Measurements from ENCODE around the gene VPS33B.

VPS33B gene

GRCh38 chr15:90974216-90974615 lies 48.2 kb downstream of the VPS33B start:
- DNase-seq (ENCODE audit: low spot score): no peak

DNA sequence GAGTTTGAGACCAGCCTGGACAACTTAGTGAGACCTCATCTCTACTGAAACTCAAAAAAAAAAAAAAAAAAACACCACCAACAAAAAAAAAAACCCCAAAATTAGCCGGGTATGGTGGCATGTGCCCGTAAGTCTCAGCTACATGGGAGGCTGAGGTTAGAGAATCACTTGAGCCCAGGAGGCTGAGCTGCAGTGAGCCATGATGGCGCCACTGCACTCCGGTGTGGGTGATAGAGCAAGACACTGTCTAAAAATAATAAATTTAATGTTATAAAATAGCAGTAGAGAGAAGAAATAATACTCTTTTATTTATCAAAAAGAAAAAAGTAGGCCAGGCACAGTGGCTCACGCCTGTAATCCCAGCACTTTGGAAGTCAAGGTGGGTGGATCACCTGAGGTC lies 50.3 kb downstream of the VPS33B start:
- DNase-seq (ENCODE audit: low spot score): no peak

- no peak for DNase-seq (ENCODE audit: low spot score)
Observed at GRCh38 chr15:90970274-90970673, 52.1 kb downstream of the VPS33B start.

DNA sequence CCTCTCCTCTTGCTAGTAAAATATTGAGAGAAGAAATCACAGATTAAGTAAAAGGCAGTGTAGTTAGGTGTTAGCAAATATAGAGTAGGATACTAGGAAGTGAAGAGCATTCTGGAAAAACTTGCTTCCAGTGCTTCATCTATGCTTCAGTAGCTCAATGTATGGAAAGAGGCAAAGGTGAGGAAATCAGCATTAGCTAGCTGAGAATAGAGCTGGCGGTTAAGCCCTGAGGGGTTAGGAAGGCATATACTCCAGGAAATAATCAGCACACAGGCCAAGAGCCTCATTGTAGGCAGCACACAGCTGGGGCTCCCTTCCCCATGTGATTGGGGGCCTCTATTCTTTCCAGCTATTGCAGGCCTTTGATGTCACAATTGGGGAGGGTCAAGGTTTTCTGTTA lies 54.0 kb downstream of the VPS33B start:
- DNase-seq (ENCODE audit: low spot score): no peak

GRCh38 chr15:90967206-90967605 lies 55.2 kb downstream of the VPS33B start:
- no peak for DNase-seq (ENCODE audit: low spot score)

DNA sequence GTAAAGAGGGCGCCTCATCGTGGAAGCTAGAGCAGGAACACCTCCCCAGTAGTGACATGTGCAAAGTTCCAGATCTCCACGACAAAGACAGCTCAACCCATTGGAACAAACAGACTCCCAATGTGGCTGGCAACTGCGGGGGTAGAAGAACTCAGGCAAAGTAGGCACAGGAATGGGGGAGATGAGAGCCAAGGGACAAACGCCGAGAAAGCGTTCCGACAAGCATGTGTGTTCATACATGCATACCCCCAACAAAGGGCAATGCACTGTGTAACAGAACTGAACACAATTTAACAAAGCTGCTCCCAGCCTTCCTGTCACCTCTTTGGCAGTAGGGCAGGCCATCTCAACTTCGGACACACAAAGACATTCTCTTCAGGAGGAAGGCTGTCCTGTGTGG lies 56.1 kb downstream of the VPS33B start:
- DNase-seq (ENCODE audit: low spot score): no peak

DNA sequence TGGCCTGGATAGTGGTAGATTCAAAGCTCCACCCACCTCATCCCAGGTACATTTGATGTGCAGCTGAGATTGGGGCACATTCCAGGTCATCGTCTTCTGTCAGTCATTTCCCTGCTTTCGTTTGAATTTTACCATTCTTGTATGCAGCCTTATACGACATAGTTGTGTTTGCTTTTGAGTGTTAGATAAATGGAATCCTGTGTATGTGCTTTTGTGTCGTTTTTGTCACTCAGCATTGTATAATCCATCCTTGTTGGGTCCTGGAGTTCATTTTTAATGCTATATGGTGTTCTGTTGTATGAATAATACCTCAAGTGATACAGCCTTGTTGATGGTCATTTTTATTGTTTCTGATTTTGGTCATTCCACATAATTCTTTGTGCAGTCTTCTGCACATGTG lies 60.4 kb downstream of the VPS33B start:
- DNase-seq (ENCODE audit: low spot score): no peak

GRCh38 chr15:90960298-90961091 lies 61.9 kb downstream of the VPS33B start:
- peak; percentile 59 for DNase-seq (ENCODE audit: low spot score)

GRCh38 chr15:90959894-90960293 lies 62.5 kb downstream of the VPS33B start:
- no peak for DNase-seq (ENCODE audit: low spot score)

DNA sequence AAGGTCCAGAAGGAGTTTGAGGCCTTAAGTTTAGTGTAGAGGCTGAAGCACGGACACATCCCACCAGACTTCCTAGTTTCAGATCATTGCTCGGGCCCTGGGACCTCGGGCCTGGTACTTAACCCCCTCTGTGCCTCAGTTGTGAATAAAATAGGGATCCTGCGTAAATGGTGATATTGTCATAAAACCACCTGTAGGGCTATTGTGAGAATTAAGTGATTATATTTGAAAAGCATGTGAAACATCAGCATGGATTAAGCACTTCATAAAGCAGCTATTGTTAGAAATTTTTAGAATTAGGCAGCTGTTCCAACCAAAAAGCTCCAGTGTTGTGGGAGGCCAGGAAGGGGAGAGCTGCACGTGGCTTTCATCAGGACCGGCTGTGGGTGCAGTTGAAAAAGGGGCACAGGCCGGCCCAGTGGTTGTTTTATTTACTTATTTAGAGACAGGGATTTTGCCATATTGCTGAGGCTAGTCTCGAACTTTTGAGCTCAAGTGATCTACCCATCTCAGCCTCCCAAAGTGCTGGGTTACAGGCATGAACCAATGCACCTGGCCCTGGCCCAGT lies 63.3 kb downstream of the VPS33B start:
- DNase-seq (ENCODE audit: low spot score): no peak

GRCh38 chr15:90957791-90958190 lies 64.6 kb downstream of the VPS33B start:
- DNase-seq (ENCODE audit: low spot score): no peak

GRCh38 chr15:90957031-90957790 lies 65.2 kb downstream of the VPS33B start:
- peak; percentile 63 for DNase-seq (ENCODE audit: low spot score)

- peak; percentile 92 for DNase-seq (ENCODE audit: low spot score)
Observed at GRCh38 chr15:90956274-90957030, 65.9 kb downstream of the VPS33B start.

GRCh38 chr15:90955624-90956273 lies 66.6 kb downstream of the VPS33B start:
- DNase-seq (ENCODE audit: low spot score): no peak

- DNase-seq (ENCODE audit: low spot score): peak; percentile 98
Observed at GRCh38 chr15:90954712-90955623, 67.4 kb downstream of the VPS33B start, which contains the start of gene RCCD1. Gene RCCD1 (plus strand): TSS chr15:90954884. CDS start chr15:90956735, 1,851 bp downstream.

GRCh38 chr15:90953947-90954711 lies 68.3 kb downstream of the VPS33B start:
- no peak for DNase-seq (ENCODE audit: low spot score)

DNA sequence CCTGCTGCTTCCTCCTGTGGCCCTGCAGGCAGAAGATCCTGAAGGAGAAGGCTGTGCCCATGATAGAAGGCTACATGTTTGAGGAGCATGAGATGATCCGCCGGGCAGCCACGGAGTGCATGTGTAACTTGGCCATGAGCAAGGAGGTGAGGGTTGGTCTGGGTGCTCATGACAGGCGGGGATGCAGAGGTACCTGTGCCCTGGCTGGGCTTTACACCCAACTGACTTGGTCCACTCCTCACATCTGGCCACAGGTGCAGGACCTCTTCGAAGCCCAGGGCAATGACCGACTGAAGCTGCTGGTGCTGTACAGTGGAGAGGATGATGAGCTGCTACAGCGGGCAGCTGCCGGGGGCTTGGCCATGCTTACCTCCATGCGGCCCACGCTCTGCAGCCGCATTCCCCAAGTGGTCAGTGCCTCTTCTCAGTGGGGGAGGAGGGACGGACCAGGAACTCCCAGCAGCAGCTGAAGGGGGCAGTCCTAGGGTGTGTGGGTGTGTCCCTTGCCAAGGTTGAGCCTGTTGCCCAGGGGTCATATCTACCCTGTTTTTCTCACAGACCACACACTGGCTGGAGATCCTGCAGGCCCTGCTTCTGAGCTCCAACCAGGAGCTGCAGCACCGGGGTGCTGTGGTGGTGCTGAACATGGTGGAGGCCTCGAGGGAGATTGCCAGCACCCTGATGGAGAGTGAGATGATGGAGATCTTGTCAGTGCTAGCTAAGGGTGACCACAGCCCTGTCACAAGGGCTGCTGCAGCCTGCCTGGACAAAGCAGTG lies 69.3 kb downstream of the VPS33B start:
- DNase-seq (ENCODE audit: low spot score): no peak

- DNase-seq (ENCODE audit: low spot score): no peak
Observed at GRCh38 chr15:90950676-90951075, 71.7 kb downstream of the VPS33B start.
